Measurements from ENCODE around the gene PDZRN4. TPM values are rescaled to one million over a fixed set of nuclear protein-coding genes. Genes with fewer than 3 reads are reported as not detected.

Gene PDZRN4
- polyA plus RNA-seq, 3 donors = not detected

- Histone ChIP-seq H3K27me3 (ENCODE audit: control insufficient read depth in 2 of 2, insufficient read depth in 2 of 2, low read length in 2 of 2) (no peaks in the 10 kb centered on the region), H3K27ac (ENCODE audit: low read depth in 1 of 2, low read length in 2 of 2) (no peak overlapping the region), H3K4me1 (ENCODE audit: control insufficient read depth in 1 of 2, insufficient read depth in 2 of 2, low read length in 2 of 2) (peaks cover 9 to 16% of the 10 kb centered on the region in 2 donors), H3K79me2 (ENCODE audit: insufficient read depth, low read length) (no peaks in the 10 kb centered on the region), H3K4me2 (replicated peaks; ENCODE audit: extremely low read depth, low read length, poor library complexity, severe bottlenecking) (no peak overlapping the region), H3K9me3 (replicated peaks in 1 of 2; ENCODE audit: control insufficient read depth in 1 of 2, insufficient read depth in 1 of 2, low read length in 2 of 2) (no peaks in the 10 kb centered on the region), H3K36me3 (replicated peaks in 1 of 2; ENCODE audit: control insufficient read depth in 1 of 2, insufficient read depth in 2 of 2, low read length in 2 of 2) (no peaks in the 10 kb centered on the region), H2AFZ (ENCODE audit: insufficient read depth, low read depth, low read length, poor library complexity, severe bottlenecking) (no peak overlapping the region), H3K9ac (ENCODE audit: insufficient read depth, low read length, poor library complexity, severe bottlenecking) (no peak overlapping the region), H4K20me1 (ENCODE audit: insufficient read depth, low read length) (no peaks in the 10 kb centered on the region), H3K4me3 (replicated peaks in 1 of 3; ENCODE audit: low read depth in 2 of 3, low read length in 3 of 3) (no peak overlapping the region)
- DNase-seq = no peak
- intact Hi-C loops (cut with micrococcal nuclease) = no loop called here
- TF ChIP-seq, protein P1, sequence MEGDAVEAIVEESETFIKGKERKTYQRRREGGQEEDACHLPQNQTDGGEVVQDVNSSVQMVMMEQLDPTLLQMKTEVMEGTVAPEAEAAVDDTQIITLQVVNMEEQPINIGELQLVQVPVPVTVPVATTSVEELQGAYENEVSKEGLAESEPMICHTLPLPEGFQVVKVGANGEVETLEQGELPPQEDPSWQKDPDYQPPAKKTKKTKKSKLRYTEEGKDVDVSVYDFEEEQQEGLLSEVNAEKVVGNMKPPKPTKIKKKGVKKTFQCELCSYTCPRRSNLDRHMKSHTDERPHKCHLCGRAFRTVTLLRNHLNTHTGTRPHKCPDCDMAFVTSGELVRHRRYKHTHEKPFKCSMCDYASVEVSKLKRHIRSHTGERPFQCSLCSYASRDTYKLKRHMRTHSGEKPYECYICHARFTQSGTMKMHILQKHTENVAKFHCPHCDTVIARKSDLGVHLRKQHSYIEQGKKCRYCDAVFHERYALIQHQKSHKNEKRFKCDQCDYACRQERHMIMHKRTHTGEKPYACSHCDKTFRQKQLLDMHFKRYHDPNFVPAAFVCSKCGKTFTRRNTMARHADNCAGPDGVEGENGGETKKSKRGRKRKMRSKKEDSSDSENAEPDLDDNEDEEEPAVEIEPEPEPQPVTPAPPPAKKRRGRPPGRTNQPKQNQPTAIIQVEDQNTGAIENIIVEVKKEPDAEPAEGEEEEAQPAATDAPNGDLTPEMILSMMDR (IDR thresholded peaks at IDR 0.05) = no peak
- Mint-ChIP-seq H3K4me1 (peaks cover 6% of the 10 kb centered on the region), H3K27me3 (ENCODE audit: low read depth in 3 of 3) (no peaks in the 10 kb centered on the region), H3K4me3 (no peak overlapping the region), H3K27ac (no peak overlapping the region), H3K36me3 (no peaks in the 10 kb centered on the region), H3K9me3 (peaks cover 0 to 4% (median 0%) of the 10 kb centered on the region in 7 donors)
- WGBS (ENCODE audit: insufficient coverage) = no CpG with 5 or more reads among the region's 1 CpG
Observed at GRCh38 chr12:41587574-41587973, 399.5 kb downstream of the PDZRN4 start.

DNA sequence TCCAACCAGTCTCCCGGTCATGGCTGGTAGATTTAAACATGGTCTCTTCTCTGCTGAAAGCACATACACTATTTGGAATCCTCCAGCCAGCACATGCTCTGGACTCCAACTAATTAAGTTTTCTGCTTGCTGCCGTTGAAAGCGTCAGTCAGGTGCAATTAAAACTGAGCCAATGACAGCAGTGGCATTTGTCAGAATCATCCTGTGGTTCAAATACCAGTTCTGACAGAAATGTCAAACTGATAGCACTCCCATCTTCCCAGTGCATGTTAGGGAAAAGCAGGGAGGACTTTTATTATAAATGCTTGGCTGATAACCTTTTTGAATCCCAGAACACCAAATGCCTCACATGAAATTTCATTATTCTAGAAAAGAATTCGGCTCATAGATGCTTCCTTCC lies 401.8 kb downstream of the PDZRN4 start:
- Histone ChIP-seq H4K20me1 (ENCODE audit: insufficient read depth, low read length) (no peaks in the 10 kb centered on the region), H3K4me1 (ENCODE audit: control insufficient read depth in 1 of 2, insufficient read depth in 2 of 2, low read length in 2 of 2) (peaks cover 3 to 8% of the 10 kb centered on the region in 2 donors), H3K79me2 (ENCODE audit: insufficient read depth, low read length) (no peaks in the 10 kb centered on the region), H3K4me3 (replicated peaks in 1 of 3; ENCODE audit: low read depth in 2 of 3, low read length in 3 of 3) (no peak overlapping the region), H2AFZ (ENCODE audit: insufficient read depth, low read depth, low read length, poor library complexity, severe bottlenecking) (no peak overlapping the region), H3K27me3 (ENCODE audit: control insufficient read depth in 2 of 2, insufficient read depth in 2 of 2, low read length in 2 of 2) (no peaks in the 10 kb centered on the region), H3K9me3 (replicated peaks in 1 of 2; ENCODE audit: control insufficient read depth in 1 of 2, insufficient read depth in 1 of 2, low read length in 2 of 2) (no peaks in the 10 kb centered on the region), H3K36me3 (replicated peaks in 1 of 2; ENCODE audit: control insufficient read depth in 1 of 2, insufficient read depth in 2 of 2, low read length in 2 of 2) (no peaks in the 10 kb centered on the region), H3K4me2 (replicated peaks; ENCODE audit: extremely low read depth, low read length, poor library complexity, severe bottlenecking) (no peak overlapping the region), H3K27ac (ENCODE audit: low read depth in 1 of 2, low read length in 2 of 2) (no peak overlapping the region), H3K9ac (ENCODE audit: insufficient read depth, low read length, poor library complexity, severe bottlenecking) (no peak overlapping the region)
- no peak overlapping the region for H3K4me3 Mint-ChIP-seq
- no peaks in the 10 kb centered on the region for H3K36me3 Mint-ChIP-seq
- peaks cover 1% of the 10 kb centered on the region for H3K4me1 Mint-ChIP-seq
- no peak overlapping the region for H3K27ac Mint-ChIP-seq
- no peak for DNase-seq
- 95% methylated on average over 3 of the region's 4 CpGs for WGBS (ENCODE audit: insufficient coverage)
- intact Hi-C loops (cut with micrococcal nuclease) = no loop called here
- no peaks in the 10 kb centered on the region for H3K27me3 Mint-ChIP-seq (ENCODE audit: low read depth in 3 of 3)
- TF ChIP-seq, protein P1 (IDR thresholded peaks at IDR 0.05) = no peak
- peaks cover 0 to 2% (median 0%) of the 10 kb centered on the region in 7 donors for H3K9me3 Mint-ChIP-seq

Measured in CD14-positive monocyte (primary cell).